ENCODE data around the gene MYO10. TPM values are rescaled to one million over a fixed set of nuclear protein-coding genes. Genes with fewer than 3 reads are reported as not detected.

The MYO10 gene
- total RNA-seq, 2 experiments from 2014 or later, result 0.03 to 1.7 TPM

GRCh38 chr5:16826379-16827125 lies 109.5 kb downstream of the MYO10 start:
- TF ChIP-seq EZH2phosphoT487 (IDR thresholded peaks at IDR 0.05; ENCODE audit: borderline replicate concordance, low read depth, low read length) (no peak), CTCF (conservative IDR thresholded peaks at IDR 0.05; ENCODE audit: low read length) (no peak)
- POLR2A ChIA-PET, result interaction anchor here (0.5 kb wide), 1 partner anchor 33 kb away, joined by 3 read pairs; no protein-coding TSS in a partner anchor
- no TSS peak for BruUV-seq (replicated peaks)
- H3K9me2 ChIP-seq (ENCODE audit: insufficient read depth, low read length), result no peaks in the 10 kb centered on the region
- no peaks in the 10 kb centered on the region for H3K79me2 ChIP-seq (ENCODE audit: insufficient read depth, low read depth, low read length)
- H3K36me3 ChIP-seq (ENCODE audit: insufficient read depth, low read length), result no peaks in the 10 kb centered on the region
- CTCF ChIA-PET (ENCODE audit: unreplicated experiment), result no interaction called here
- H3K9me3 ChIP-seq (ENCODE audit: low read length), result no peaks in the 10 kb centered on the region
- intact Hi-C loops (cut with micrococcal nuclease; ENCODE audit: unreplicated experiment), result no loop called here
- H3K4me1 ChIP-seq (ENCODE audit: insufficient read depth, low read length, poor library complexity, severe bottlenecking), result no peaks in the 10 kb centered on the region
- DNase-seq (ENCODE audit: low spot score), result no peak
- H4K20me1 ChIP-seq (ENCODE audit: insufficient read depth, low read length), result no peaks in the 10 kb centered on the region
- H2AFZ ChIP-seq (ENCODE audit: low read length), result no peak overlapping the region
- H3K27ac ChIP-seq (ENCODE audit: low read depth, low read length, poor library complexity, severe bottlenecking), result no peak overlapping the region
- no peak overlapping the region for H3K4me2 ChIP-seq (ENCODE audit: low read length)
- no peak overlapping the region for H3K4me3 ChIP-seq (ENCODE audit: low read depth, low read length, poor library complexity, severe bottlenecking)

GRCh38 chr5:16819522-16820167 lies 116.4 kb downstream of the MYO10 start:
- TF ChIP-seq CTCF (conservative IDR thresholded peaks at IDR 0.05; ENCODE audit: low read length) (no peak), EZH2phosphoT487 (IDR thresholded peaks at IDR 0.05; ENCODE audit: borderline replicate concordance, low read depth, low read length) (no peak)
- H3K4me2 ChIP-seq (ENCODE audit: low read length), result no peak overlapping the region
- BruUV-seq (replicated peaks), result no TSS peak
- no peak overlapping the region for H2AFZ ChIP-seq (ENCODE audit: low read length)
- H4K20me1 ChIP-seq (ENCODE audit: insufficient read depth, low read length), result no peaks in the 10 kb centered on the region
- CTCF ChIA-PET (ENCODE audit: unreplicated experiment), result no interaction called here
- no peak overlapping the region for H3K27ac ChIP-seq (ENCODE audit: low read depth, low read length, poor library complexity, severe bottlenecking)
- no peak for DNase-seq (ENCODE audit: low spot score)
- no peaks in the 10 kb centered on the region for H3K79me2 ChIP-seq (ENCODE audit: insufficient read depth, low read depth, low read length)
- H3K9me3 ChIP-seq (ENCODE audit: low read length), result no peaks in the 10 kb centered on the region
- no peaks in the 10 kb centered on the region for H3K36me3 ChIP-seq (ENCODE audit: insufficient read depth, low read length)
- H3K4me1 ChIP-seq (ENCODE audit: insufficient read depth, low read length, poor library complexity, severe bottlenecking), result no peaks in the 10 kb centered on the region
- intact Hi-C loops (cut with micrococcal nuclease; ENCODE audit: unreplicated experiment), result no loop called here
- no peak overlapping the region for H3K4me3 ChIP-seq (ENCODE audit: low read depth, low read length, poor library complexity, severe bottlenecking)
- H3K9me2 ChIP-seq (ENCODE audit: insufficient read depth, low read length), result no peaks in the 10 kb centered on the region
- POLR2A ChIA-PET, result no interaction called here

- Histone ChIP-seq H3K79me2 (ENCODE audit: insufficient read depth, low read depth, low read length) (no peaks in the 10 kb centered on the region), H2AFZ (ENCODE audit: low read length) (no peak overlapping the region), H3K4me3 (ENCODE audit: low read depth, low read length, poor library complexity, severe bottlenecking) (no peak overlapping the region), H3K27ac (ENCODE audit: low read depth, low read length, poor library complexity, severe bottlenecking) (no peak overlapping the region), H3K4me1 (ENCODE audit: insufficient read depth, low read length, poor library complexity, severe bottlenecking) (no peaks in the 10 kb centered on the region), H3K9me2 (ENCODE audit: insufficient read depth, low read length) (no peaks in the 10 kb centered on the region), H4K20me1 (ENCODE audit: insufficient read depth, low read length) (no peaks in the 10 kb centered on the region), H3K9me3 (ENCODE audit: low read length) (no peaks in the 10 kb centered on the region), H3K4me2 (ENCODE audit: low read length) (no peak overlapping the region), H3K36me3 (ENCODE audit: insufficient read depth, low read length) (no peaks in the 10 kb centered on the region)
- ChIA-PET POLR2A (interaction anchor here (0.7 kb wide), 1 partner anchor 1119 kb away, joined by 3 read pairs; no protein-coding TSS in a partner anchor), CTCF (ENCODE audit: unreplicated experiment) (no interaction called here)
- no peak for DNase-seq (ENCODE audit: low spot score)
- intact Hi-C loops (cut with micrococcal nuclease; ENCODE audit: unreplicated experiment), result no loop called here
- no TSS peak for BruUV-seq (replicated peaks)
- TF ChIP-seq CTCF (conservative IDR thresholded peaks at IDR 0.05; ENCODE audit: low read length) (no peak), EZH2phosphoT487 (IDR thresholded peaks at IDR 0.05; ENCODE audit: borderline replicate concordance, low read depth, low read length) (no peak)
These were observed 120.7 kb downstream of the MYO10 start for GRCh38 chr5:16815432-16815831.

Measured in OCI-LY7 (cell line).